Loucy (cell line): ENCODE data around the gene UBE2C.

Experiments used
- EZH2phosphoT487 ChIP-seq: fragments of 200-600 bp; IDR thresholded peaks from 2 replicates; pipeline ENCODE4 v1.6.1; 2018; ENCODE audit warnings: antibody characterized with exemption, mild to moderate bottlenecking, moderate library complexity, borderline replicate concordance
- TF ChIP-seq, protein P1 (sequence below): fragments of 200-600 bp; sonication (generic); conservative IDR thresholded peaks from 2 replicates; pipeline ENCODE4 v1.5.1; 2014; ENCODE audit warnings: mild to moderate bottlenecking, antibody characterized with exemption, low read length

DNA sequence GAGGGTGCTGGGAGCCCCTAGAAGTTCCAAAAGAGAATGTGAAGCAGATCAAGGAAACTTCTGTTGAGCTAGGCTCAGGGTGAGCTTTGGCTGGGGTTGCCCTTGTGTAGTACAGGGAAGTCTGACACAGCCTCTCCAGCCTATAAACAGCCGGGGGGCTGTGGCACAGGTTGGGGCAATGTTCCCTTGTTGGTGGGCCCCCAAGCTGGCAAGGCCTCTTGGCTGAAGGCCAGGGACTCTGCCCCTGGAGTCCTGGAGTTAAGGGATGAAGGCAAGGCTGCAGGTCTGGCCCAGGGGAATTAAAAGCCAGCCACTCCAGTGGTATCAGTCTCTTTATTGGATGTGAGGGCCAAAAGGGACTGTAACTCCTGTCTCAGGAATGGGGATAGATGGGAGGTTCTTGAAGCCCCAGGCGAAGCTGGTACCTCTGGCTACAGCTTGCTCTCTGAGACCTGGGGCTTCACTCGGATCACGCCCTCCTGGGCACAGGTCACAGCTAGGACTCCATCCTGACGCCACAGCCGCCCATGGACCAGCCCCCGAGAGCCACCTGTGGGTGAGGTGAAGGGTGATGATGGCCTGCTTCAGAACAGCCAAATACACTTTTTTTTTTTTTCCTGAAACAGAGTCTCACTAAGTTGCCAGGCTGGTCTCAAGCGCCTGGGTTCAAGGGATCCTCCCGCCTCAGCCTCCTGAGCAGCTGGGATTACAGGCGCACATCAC lies 29.1 kb downstream of the UBE2C start:
- TF ChIP-seq, protein P1, sequence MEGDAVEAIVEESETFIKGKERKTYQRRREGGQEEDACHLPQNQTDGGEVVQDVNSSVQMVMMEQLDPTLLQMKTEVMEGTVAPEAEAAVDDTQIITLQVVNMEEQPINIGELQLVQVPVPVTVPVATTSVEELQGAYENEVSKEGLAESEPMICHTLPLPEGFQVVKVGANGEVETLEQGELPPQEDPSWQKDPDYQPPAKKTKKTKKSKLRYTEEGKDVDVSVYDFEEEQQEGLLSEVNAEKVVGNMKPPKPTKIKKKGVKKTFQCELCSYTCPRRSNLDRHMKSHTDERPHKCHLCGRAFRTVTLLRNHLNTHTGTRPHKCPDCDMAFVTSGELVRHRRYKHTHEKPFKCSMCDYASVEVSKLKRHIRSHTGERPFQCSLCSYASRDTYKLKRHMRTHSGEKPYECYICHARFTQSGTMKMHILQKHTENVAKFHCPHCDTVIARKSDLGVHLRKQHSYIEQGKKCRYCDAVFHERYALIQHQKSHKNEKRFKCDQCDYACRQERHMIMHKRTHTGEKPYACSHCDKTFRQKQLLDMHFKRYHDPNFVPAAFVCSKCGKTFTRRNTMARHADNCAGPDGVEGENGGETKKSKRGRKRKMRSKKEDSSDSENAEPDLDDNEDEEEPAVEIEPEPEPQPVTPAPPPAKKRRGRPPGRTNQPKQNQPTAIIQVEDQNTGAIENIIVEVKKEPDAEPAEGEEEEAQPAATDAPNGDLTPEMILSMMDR = no peak
- no peak for TF ChIP-seq EZH2phosphoT487
